Liver (tissue), 9 donors: ENCODE results near the gene MRPL52. TPM values are rescaled to one million over a fixed set of nuclear protein-coding genes. Genes with fewer than 3 reads are reported as not detected.
"Not testable (repeated sequence)": the region's sequence is repeated elsewhere in the genome, so short reads cannot be mapped to it uniquely, and the experiment has no call there.

Experiments used
- DNase-seq: peaks from one replicate; pipeline ENCODE4 v3.0.0-alpha.2; 2017; ENCODE audit warnings: low spot score
- H3K27ac ChIP-seq, 2 donors: one replicate each; pipeline ENCODE4 v1.7.0; 2013; ENCODE audit warnings: inconsistent platforms in 2 of 2, low read length in 2 of 2, control low read depth in 1 of 2, low read depth in 1 of 2, mild to moderate bottlenecking in 1 of 2
- H3K27me3 ChIP-seq, 4 donors: one replicate each; pipeline versions ENCODE4 v1.6.1 to v1.7.0; 2013; ENCODE audit warnings: low read length in 3 of 4, inconsistent platforms in 1 of 4, mild to moderate bottlenecking in 1 of 4, moderate library complexity in 1 of 4; ENCODE audit not compliant: control insufficient read depth in 4 of 4, insufficient read depth in 4 of 4
- H3K36me3 ChIP-seq, 4 donors: one replicate each; pipeline versions ENCODE4 v1.6.1 to v1.7.0; 2013; ENCODE audit warnings: low read length in 3 of 4, mild to moderate bottlenecking in 3 of 4, low read depth in 1 of 4, moderate library complexity in 1 of 4; ENCODE audit not compliant: control insufficient read depth in 4 of 4, insufficient read depth in 3 of 4
- H3K4me1 ChIP-seq, 4 donors: one replicate each; pipeline versions ENCODE4 v1.6.1 to v1.7.0; 2013; ENCODE audit warnings: low read length in 3 of 4, mild to moderate bottlenecking in 3 of 4, moderate library complexity in 1 of 4; ENCODE audit not compliant: control insufficient read depth in 4 of 4, insufficient read depth in 4 of 4
- H3K4me3 ChIP-seq, 3 donors: one replicate each; pipeline versions ENCODE4 v1.6.1 to v1.7.0; 2013; ENCODE audit warnings: low read length in 3 of 3, control low read depth in 1 of 3, low read depth in 1 of 3, mild to moderate bottlenecking in 1 of 3
- H3K9ac ChIP-seq, 2 donors: one replicate each; pipeline ENCODE4 v1.7.0; 2013; ENCODE audit warnings: low read length in 2 of 2, mild to moderate bottlenecking in 2 of 2, moderate library complexity in 2 of 2, control low read depth in 1 of 2, low read depth in 1 of 2
- H3K9me3 ChIP-seq, 4 donors: one replicate each; pipeline versions ENCODE4 v1.6.1 to v1.7.0; 2013; ENCODE audit warnings: low read length in 3 of 4; ENCODE audit not compliant: control insufficient read depth in 4 of 4
- FOXA2 ChIP-seq: IDR thresholded peaks from 2 replicates; pipeline ENCODE4 v1.6.1; 2016; ENCODE audit warnings: antibody characterized with exemption
- GABPA ChIP-seq, 2 donors: IDR thresholded peaks in 1 of 2; conservative IDR thresholded peaks in 1 of 2; 2 replicates each; pipeline ENCODE4 v1.6.1; 2016; ENCODE audit warnings: antibody characterized with exemption in 2 of 2, mild to moderate bottlenecking in 1 of 2, moderate library complexity in 1 of 2
- HNF4A ChIP-seq, 2 donors: conservative IDR thresholded peaks; 2 replicates each; pipeline ENCODE4 v1.6.1; 2016; ENCODE audit warnings: antibody characterized with exemption in 2 of 2, mild to moderate bottlenecking in 2 of 2
- JUND ChIP-seq, 2 donors: IDR thresholded peaks; 2 replicates each; pipeline ENCODE4 v1.6.1; 2016; ENCODE audit warnings: antibody characterized with exemption in 2 of 2
- RAD21 ChIP-seq, 2 donors: IDR thresholded peaks; 2 replicates each; pipeline ENCODE4 v1.6.1; 2016; ENCODE audit warnings: antibody characterized with exemption in 2 of 2, mild to moderate bottlenecking in 2 of 2
- WGBS: extraction: QIAGEN DNeasy Blood & Tissue Kit; methylation state at CpG from one replicate; pipeline ENCODE4 v1.1.7; 2013; 5-methylcytosine and 5-hydroxymethylcytosine counted together
- polyA plus RNA-seq, 2 donors: library from polyadenylated mRNA; stranded (reverse) in 1 of 2; unstranded in 1 of 2; fragments of 200-250 nt in 1 of 2; fragments of >200 nt in 1 of 2; fragmentation: Nextera tagmentation in 1 of 2; extraction: Ambion mirVana in 1 of 2; gene quantifications; one replicate each; pipeline versions ENCODE4 v1.2.1 to v1.2.3, GENCODE V29; 2013 to 2015
- total RNA-seq, 2 donors: library from RNA; depleted of rRNA; stranded (reverse); fragments of >200 nt; gene quantifications; one replicate each; pipeline ENCODE4 v1.2.3, GENCODE V29; 2014
- TF ChIP-seq, protein P1 (sequence below): IDR thresholded peaks from 2 replicates; pipeline ENCODE4 v1.6.1; 2016; ENCODE audit warnings: antibody characterized with exemption, mild to moderate bottlenecking
- donor health status: healthy.
- donor health status: healthy.
- donor health status: healthy.
- donor health status: healthy.
- donor health status: healthy.

MRPL52 gene
- total and polyA plus RNA-seq, 4 donors, result 9.1 to 142 (median 36.6) TPM

DNA sequence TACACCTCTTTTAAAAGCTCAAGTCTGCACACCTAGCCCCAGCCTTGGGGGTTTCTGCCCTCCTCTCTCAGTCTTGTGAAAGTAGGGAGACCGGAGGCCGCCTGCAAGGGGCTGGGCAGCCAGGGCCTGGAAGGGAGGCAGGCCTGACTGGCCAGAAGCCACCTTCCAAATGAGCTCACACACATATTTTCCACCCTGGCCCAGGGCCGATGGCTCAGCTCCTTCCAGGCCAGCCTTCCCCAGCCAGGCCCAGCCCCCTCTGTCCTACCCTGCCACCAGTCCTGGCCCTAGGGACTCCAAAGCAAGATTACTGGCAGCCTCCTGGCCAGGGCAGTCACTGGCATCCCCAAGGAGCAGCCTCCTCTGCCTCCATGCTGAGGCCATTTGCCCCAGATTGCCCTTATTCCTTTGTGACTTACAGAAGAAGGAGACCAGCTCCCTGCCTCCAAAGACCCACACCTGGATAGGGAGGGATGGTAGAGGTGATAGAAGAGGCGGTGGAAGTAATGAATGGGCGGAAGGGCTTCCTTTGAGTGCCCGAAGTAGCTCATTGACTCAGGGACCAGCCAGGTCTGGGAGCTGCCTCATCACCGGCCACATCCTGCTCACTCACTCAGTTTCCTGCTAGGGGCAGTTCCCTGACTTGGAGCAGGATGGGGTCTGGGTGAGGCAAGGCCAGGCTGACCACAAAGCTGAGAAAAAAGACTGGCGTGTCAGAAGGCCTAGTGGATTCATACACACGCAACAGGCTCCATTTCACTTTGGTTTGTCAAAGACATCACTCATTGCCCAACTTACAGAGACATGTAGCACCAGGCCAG is 21.5 kb downstream of the MRPL52 start:
- peaks cover 0 to 12% (median 8%) of the 10 kb centered on the region in 4 donors for H3K4me1 ChIP-seq
- DNase-seq, result no peak
- no peaks in the 10 kb centered on the region for H3K27me3 ChIP-seq
- peak in 1 of 2 donors; percentile 7 for TF ChIP-seq RAD21 (IDR thresholded peaks at IDR 0.05)
- TF ChIP-seq HNF4A (conservative IDR thresholded peaks at IDR 0.05), result no peak
- TF ChIP-seq JUND (IDR thresholded peaks at IDR 0.05), result peak; percentile 30 to 45
- 77% methylated on average over 9 of the region's 9 CpGs for WGBS
- H3K9me3 ChIP-seq, result no peaks in the 10 kb centered on the region
- no peak overlapping the region for H3K4me3 ChIP-seq
- H3K36me3 ChIP-seq, result no peaks in the 10 kb centered on the region
- peak overlapping the region; percentile 50 to 54 for H3K27ac ChIP-seq
- no peak overlapping the region for H3K9ac ChIP-seq

- H3K27ac ChIP-seq, H3K27me3 ChIP-seq, DNase-seq, H3K9me3 ChIP-seq, H3K9ac ChIP-seq, H3K36me3 ChIP-seq, H3K4me3 ChIP-seq: not testable (repeated sequence)
- H3K4me1 ChIP-seq, result peaks cover 0 to 12% (median 8%) of the 10 kb centered on the region in 4 donors
- WGBS, result 88% methylated on average over 12 of the region's 12 CpGs
These were observed 22.5 kb downstream of the MRPL52 start for GRCh38 chr14:22852178-22852577.

GRCh38 chr14:22852599-22852939 is 22.9 kb downstream of the MRPL52 start:
- WGBS, result 55% methylated on average over 2 of the region's 2 CpGs
- TF ChIP-seq HNF4A (conservative IDR thresholded peaks at IDR 0.05), result no peak
- TF ChIP-seq FOXA2, result peak; percentile 20
- TF ChIP-seq GABPA (IDR thresholded peaks at IDR 0.05 in 1 of 2, conservative IDR thresholded peaks at IDR 0.05 in 1 of 2), result peak in 1 of 2 donors; percentile 17
- TF ChIP-seq, protein P1, sequence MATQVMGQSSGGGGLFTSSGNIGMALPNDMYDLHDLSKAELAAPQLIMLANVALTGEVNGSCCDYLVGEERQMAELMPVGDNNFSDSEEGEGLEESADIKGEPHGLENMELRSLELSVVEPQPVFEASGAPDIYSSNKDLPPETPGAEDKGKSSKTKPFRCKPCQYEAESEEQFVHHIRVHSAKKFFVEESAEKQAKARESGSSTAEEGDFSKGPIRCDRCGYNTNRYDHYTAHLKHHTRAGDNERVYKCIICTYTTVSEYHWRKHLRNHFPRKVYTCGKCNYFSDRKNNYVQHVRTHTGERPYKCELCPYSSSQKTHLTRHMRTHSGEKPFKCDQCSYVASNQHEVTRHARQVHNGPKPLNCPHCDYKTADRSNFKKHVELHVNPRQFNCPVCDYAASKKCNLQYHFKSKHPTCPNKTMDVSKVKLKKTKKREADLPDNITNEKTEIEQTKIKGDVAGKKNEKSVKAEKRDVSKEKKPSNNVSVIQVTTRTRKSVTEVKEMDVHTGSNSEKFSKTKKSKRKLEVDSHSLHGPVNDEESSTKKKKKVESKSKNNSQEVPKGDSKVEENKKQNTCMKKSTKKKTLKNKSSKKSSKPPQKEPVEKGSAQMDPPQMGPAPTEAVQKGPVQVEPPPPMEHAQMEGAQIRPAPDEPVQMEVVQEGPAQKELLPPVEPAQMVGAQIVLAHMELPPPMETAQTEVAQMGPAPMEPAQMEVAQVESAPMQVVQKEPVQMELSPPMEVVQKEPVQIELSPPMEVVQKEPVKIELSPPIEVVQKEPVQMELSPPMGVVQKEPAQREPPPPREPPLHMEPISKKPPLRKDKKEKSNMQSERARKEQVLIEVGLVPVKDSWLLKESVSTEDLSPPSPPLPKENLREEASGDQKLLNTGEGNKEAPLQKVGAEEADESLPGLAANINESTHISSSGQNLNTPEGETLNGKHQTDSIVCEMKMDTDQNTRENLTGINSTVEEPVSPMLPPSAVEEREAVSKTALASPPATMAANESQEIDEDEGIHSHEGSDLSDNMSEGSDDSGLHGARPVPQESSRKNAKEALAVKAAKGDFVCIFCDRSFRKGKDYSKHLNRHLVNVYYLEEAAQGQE, result no peak
- no peak for TF ChIP-seq RAD21 (IDR thresholded peaks at IDR 0.05)
- Histone ChIP-seq H3K9ac (no peak overlapping the region), H3K36me3 (no peaks in the 10 kb centered on the region), H3K4me3 (no peak overlapping the region), H3K27ac (peak overlapping the region; percentile 52), H3K27me3 (no peaks in the 10 kb centered on the region), H3K4me1 (peaks cover 0 to 12% (median 8%) of the 10 kb centered on the region in 4 donors), H3K9me3 (no peaks in the 10 kb centered on the region)
- DNase-seq, result no peak
